Endothelial cell of umbilical vein (primary cell): Measurements from ENCODE around the gene PTPN6. TPM values are rescaled to one million over a fixed set of nuclear protein-coding genes. Genes with fewer than 3 reads are reported as not detected.

Experiments
- BruUV-seq: library from RNA; stranded (reverse); fragments of 400-500 nt; replicated peaks from 2 replicates; lab custom pipeline; 2021; lab: Mats Ljungman, UMichigan
- CTCF ChIA-PET: fragments of 300-600, 350-600 bp; sonication (Branson Sonifier 250); formaldehyde crosslinking; loops from one replicate; lab custom pipeline; 2021; ENCODE audit warnings: antibody characterized with exemption, inconsistent platforms; lab: Charles Lee
- POLR2A ChIA-PET: fragments of 300-600, 350-600 bp; sonication (Branson Sonifier 250); formaldehyde crosslinking; loops from one replicate; lab custom pipeline; 2021; ENCODE audit warnings: antibody characterized with exemption, inconsistent platforms; lab: Charles Lee
- DNase-seq: peaks from one replicate; pipeline ENCODE4 v3.0.0-alpha.2; 2011; ENCODE audit warnings: low read depth, low spot score
- FAIRE-seq: peaks from 2 replicates; lab custom pipeline; 2011; peaks lifted over from hg19 to GRCh38; lab: Jason Lieb, UNC
- H2AFZ ChIP-seq: 2 replicates; pipeline ENCODE4 v1.6.0; 2012; ENCODE audit warnings: low read depth, low read length, control low read depth, inconsistent platforms
- H3K27ac ChIP-seq: 2 replicates; pipeline ENCODE4 v1.5.1; 2011; ENCODE audit warnings: low read depth, mild to moderate bottlenecking, control low read depth, low read length, moderate library complexity; ENCODE audit not compliant: insufficient read depth
- H3K27me3 ChIP-seq, 2 experiments: 2 replicates each; pipeline versions ENCODE4 v1.6.0 to v1.6.1; 2011; ENCODE audit warnings: low read length in 2 of 2, mixed read lengths in 1 of 2; ENCODE audit not compliant: control insufficient read depth in 2 of 2, insufficient read depth in 2 of 2
- H3K36me3 ChIP-seq, 2 experiments: 2 replicates in 1 of 2; 3 replicates in 1 of 2; pipeline ENCODE4 v1.5.1; 2011; ENCODE audit warnings: low read length in 2 of 2, mild to moderate bottlenecking in 1 of 2, moderate library complexity in 1 of 2; ENCODE audit not compliant: control insufficient read depth in 2 of 2, insufficient read depth in 2 of 2; ENCODE audit errors: extremely low read depth in 1 of 2
- H3K4me1 ChIP-seq: 3 replicates; pipeline ENCODE4 v1.5.1; 2011; ENCODE audit warnings: mild to moderate bottlenecking, low read length; ENCODE audit not compliant: control insufficient read depth, insufficient read depth; ENCODE audit errors: extremely low read depth
- H3K4me2 ChIP-seq: 2 replicates; pipeline ENCODE4 v1.6.1; 2011; ENCODE audit warnings: low read length, control low read depth, mixed read lengths; ENCODE audit not compliant: insufficient read depth
- H3K4me3 ChIP-seq, 3 experiments: fragments of 200-600 bp in 1 of 3; sonication (generic), shearing (Covaris generic) in 1 of 3; replicated peaks in 1 of 3; 2 replicates each; pipeline ENCODE4 v1.5.1; 2011 to 2016; ENCODE audit warnings: control low read depth in 3 of 3, low read length in 3 of 3, mild to moderate bottlenecking in 2 of 3, inconsistent platforms in 1 of 3, low read depth in 1 of 3, moderate library complexity in 1 of 3; ENCODE audit not compliant: insufficient read depth in 1 of 3
- H3K79me2 ChIP-seq: 2 replicates; pipeline ENCODE4 v1.6.0; 2012; ENCODE audit warnings: low read length, inconsistent platforms; ENCODE audit not compliant: control insufficient read depth, insufficient read depth
- H3K9ac ChIP-seq: replicated peaks from 2 replicates; pipeline ENCODE3; 2011; ENCODE audit warnings: low read length, control low read depth; ENCODE audit not compliant: insufficient read depth; ENCODE audit errors: extremely low read depth
- H3K9me1 ChIP-seq: replicated peaks from 3 replicates; pipeline ENCODE4 v1.6.0; 2011; ENCODE audit warnings: mild to moderate bottlenecking, low read length; ENCODE audit not compliant: control insufficient read depth, insufficient read depth; ENCODE audit errors: extremely low read depth
- H3K9me3 ChIP-seq: replicated peaks from 2 replicates; pipeline ENCODE4 v1.5.1; 2012; ENCODE audit warnings: low read length, inconsistent platforms; ENCODE audit not compliant: control insufficient read depth, insufficient read depth
- H4K20me1 ChIP-seq: replicated peaks from 2 replicates; pipeline ENCODE3; 2011; ENCODE audit warnings: mild to moderate bottlenecking, low read length; ENCODE audit not compliant: control insufficient read depth, insufficient read depth; ENCODE audit errors: extremely low read depth
- EZH2 ChIP-seq: IDR thresholded peaks from 2 replicates; pipeline ENCODE4 v1.6.1; 2012; ENCODE audit warnings: borderline replicate concordance, low read depth, mild to moderate bottlenecking, moderate library complexity, low read length, inconsistent platforms; ENCODE audit not compliant: severe bottlenecking
- FOS ChIP-seq: IDR thresholded peaks from 2 replicates; pipeline ENCODE4 v1.6.1; 2011; ENCODE audit warnings: mild to moderate bottlenecking, low read length, moderate library complexity, borderline replicate concordance; ENCODE audit not compliant: insufficient read depth
- GATA2 ChIP-seq: IDR thresholded peaks from 2 replicates; pipeline ENCODE4 v1.7.0; 2011; ENCODE audit warnings: low read depth, mild to moderate bottlenecking, moderate library complexity, mixed read lengths, low read length; ENCODE audit not compliant: insufficient read length, insufficient read depth
- JUN ChIP-seq: IDR thresholded peaks from 2 replicates; pipeline ENCODE4 v1.6.1; 2011; ENCODE audit warnings: borderline replicate concordance, low read depth; ENCODE audit not compliant: insufficient read length, insufficient read depth
- MYC ChIP-seq: IDR thresholded peaks from one replicate; pipeline ENCODE4 v1.6.1; 2011; ENCODE audit warnings: mild to moderate bottlenecking, low read depth, low read length
- POLR2A ChIP-seq: IDR thresholded peaks from 2 replicates; pipeline ENCODE4 v1.6.1; 2012; ENCODE audit warnings: low read depth, mild to moderate bottlenecking, control low read depth, low read length
- POLR2AphosphoS5 ChIP-seq: IDR thresholded peaks from 2 replicates; pipeline ENCODE4 v1.6.1; 2012; ENCODE audit warnings: low read depth, mild to moderate bottlenecking, control low read depth, low read length, moderate library complexity; ENCODE audit not compliant: insufficient read depth
- dilution Hi-C: fragments of 300-500 bp; cut with MboI; formaldehyde crosslinking; loops from one replicate; pipeline ENCODE4 v1.15.0; 2019; ENCODE audit warnings: low sequenced_read_pairs; ENCODE audit not compliant: extremely low pct_ligation_motif_present
- intact Hi-C: fragments of 100-400 bp; cut with micrococcal nuclease; formaldehyde crosslinking; loops from one replicate; pipeline ENCODE4 v1.10.0; 2022
- polyA plus RNA-seq, 4 experiments: library from polyadenylated mRNA; depleted of rRNA in 3 of 4; stranded (reverse) in 3 of 4; unstranded in 1 of 4; fragments of >200 nt; gene quantifications; 2 replicates each; pipeline versions ENCODE4 v1.2.1 to v1.2.3, GENCODE V29; 2011 to 2012; ENCODE audit warnings: missing spikeins in 1 of 4
- total RNA-seq: library from RNA; stranded (reverse); gene quantifications from 2 replicates; pipeline ENCODE4 v1.2.3, GENCODE V29; 2021
- TF ChIP-seq, protein P1 (sequence below): IDR thresholded peaks from 2 replicates; pipeline ENCODE4 v1.6.1; 2011; ENCODE audit not compliant: insufficient read depth, insufficient read length
- TF ChIP-seq, protein P2 (sequence below), 2 donors: IDR thresholded peaks; 1 replicate in 1 of 2; 2 replicates in 1 of 2; pipeline ENCODE4 v1.5.1; 2011; ENCODE audit warnings: low read length in 2 of 2, mild to moderate bottlenecking in 2 of 2, moderate library complexity in 2 of 2, control low read depth in 1 of 2, inconsistent platforms in 1 of 2, low read depth in 1 of 2; ENCODE audit not compliant: insufficient read depth in 1 of 2; ENCODE audit errors: extremely low read depth in 1 of 2

Gene PTPN6
- total and polyA plus RNA-seq, 2 donors (not counting 3 experiments of a cell fraction or from before 2014, with no cell fraction given), result 0.25 to 1.6 TPM

DNA sequence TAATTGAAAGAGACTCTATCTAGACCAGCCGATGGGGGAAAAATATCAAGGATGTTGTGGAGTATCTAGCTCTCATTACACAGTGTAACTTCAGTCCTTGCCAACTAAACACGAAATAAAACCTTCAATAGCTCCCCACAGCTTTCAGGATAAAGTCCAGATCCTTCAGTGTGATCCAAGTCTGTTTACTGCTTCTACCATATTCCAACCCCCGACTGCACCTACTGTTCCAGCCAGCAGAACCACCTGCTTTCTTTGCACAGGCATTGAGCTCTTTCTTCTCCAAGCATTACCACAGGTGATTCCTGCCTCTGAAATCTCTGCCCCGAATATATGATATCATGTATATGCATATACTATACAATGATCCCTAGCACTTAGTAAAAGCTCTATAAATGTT lies 48.7 kb upstream of the PTPN6 start:
- intact Hi-C loops (no loop called here), dilution Hi-C loops (no loop called here)
- Histone ChIP-seq H3K4me2 (no peak overlapping the region), H3K9me1 (no peaks in the 10 kb centered on the region), H3K79me2 (no peaks in the 10 kb centered on the region), H3K36me3 (no peaks in the 10 kb centered on the region), H4K20me1 (no peaks in the 10 kb centered on the region), H2AFZ (no peak overlapping the region), H3K9ac (no peak overlapping the region), H3K4me3 (no peak overlapping the region), H3K27ac (no peak overlapping the region), H3K27me3 (no peaks in the 10 kb centered on the region), H3K9me3 (no peaks in the 10 kb centered on the region), H3K4me1 (peaks cover 7% of the 10 kb centered on the region)
- POLR2A ChIA-PET, result interaction anchor here (1.1 kb wide), 1 partner anchor 41 kb away, joined by 3 read pairs; the partner anchor contains the start of genes C12orf57 and RNU7-1
- DNase-seq, result no peak
- CTCF ChIA-PET, result interaction anchor here (1.0 to 2.0 kb wide), 4 partner anchors 11 to 33 kb away, joined by 3 to 7 read pairs (median 6); partner anchors contain the start of gene SPSB2
- FAIRE-seq, result no peak
- TF ChIP-seq EZH2, result no peak
- no peak for TF ChIP-seq GATA2
- TF ChIP-seq, protein P1, sequence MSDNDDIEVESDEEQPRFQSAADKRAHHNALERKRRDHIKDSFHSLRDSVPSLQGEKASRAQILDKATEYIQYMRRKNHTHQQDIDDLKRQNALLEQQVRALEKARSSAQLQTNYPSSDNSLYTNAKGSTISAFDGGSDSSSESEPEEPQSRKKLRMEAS, result no peak
- TF ChIP-seq MYC, result no peak
- no peak for TF ChIP-seq FOS
- TF ChIP-seq, protein P2, sequence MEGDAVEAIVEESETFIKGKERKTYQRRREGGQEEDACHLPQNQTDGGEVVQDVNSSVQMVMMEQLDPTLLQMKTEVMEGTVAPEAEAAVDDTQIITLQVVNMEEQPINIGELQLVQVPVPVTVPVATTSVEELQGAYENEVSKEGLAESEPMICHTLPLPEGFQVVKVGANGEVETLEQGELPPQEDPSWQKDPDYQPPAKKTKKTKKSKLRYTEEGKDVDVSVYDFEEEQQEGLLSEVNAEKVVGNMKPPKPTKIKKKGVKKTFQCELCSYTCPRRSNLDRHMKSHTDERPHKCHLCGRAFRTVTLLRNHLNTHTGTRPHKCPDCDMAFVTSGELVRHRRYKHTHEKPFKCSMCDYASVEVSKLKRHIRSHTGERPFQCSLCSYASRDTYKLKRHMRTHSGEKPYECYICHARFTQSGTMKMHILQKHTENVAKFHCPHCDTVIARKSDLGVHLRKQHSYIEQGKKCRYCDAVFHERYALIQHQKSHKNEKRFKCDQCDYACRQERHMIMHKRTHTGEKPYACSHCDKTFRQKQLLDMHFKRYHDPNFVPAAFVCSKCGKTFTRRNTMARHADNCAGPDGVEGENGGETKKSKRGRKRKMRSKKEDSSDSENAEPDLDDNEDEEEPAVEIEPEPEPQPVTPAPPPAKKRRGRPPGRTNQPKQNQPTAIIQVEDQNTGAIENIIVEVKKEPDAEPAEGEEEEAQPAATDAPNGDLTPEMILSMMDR (IDR thresholded peaks at IDR 0.05; ENCODE audit: extremely low read depth in 1 of 2, insufficient read depth in 1 of 2, low read depth in 1 of 2, low read length in 2 of 2), result no peak
- no peak for TF ChIP-seq POLR2A
- no peak for TF ChIP-seq JUN
- no peak for TF ChIP-seq POLR2AphosphoS5
- no TSS peak for BruUV-seq
